Occipital lobe (tissue), 2 donors: ENCODE results near the gene DUOXA2. TPM values are rescaled to one million over a fixed set of nuclear protein-coding genes. Genes with fewer than 3 reads are reported as not detected.
"Not testable (repeated sequence)": the region's sequence is repeated elsewhere in the genome, so short reads cannot be mapped to it uniquely, and the experiment has no call there.

Experiments used
- DNase-seq: peaks from one replicate; lab custom pipeline; 2025; lab: John Stamatoyannopoulos, UW
- total RNA-seq: library from RNA; depleted of rRNA; stranded (reverse); fragments of >200 nt; gene quantifications from one replicate; pipeline ENCODE4 v1.2.3, GENCODE V29; 2014

The DUOXA2 gene
- total RNA-seq, 1 donor from 2014 or later = not detected

DNA sequence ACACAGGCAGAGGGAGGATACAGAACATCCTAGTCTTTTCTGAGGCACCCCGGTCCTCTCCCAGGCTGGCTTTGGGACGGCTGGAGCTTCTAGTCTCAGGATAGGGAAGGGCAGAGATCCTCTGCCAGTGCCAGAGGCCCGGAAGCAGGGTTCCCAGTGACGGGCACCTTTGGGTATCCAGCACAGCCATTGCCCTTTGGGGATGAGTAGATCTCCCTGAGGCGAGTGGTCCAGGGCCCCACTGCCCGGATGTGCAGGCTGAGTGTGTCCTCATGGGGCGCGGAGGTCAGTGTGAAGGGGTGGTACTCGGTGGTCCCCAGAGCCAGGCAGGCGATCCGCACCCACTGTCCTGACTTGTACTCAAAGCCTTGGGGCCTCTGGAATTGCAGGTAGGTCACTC, 18.5 kb upstream of the DUOXA2 start:
- DNase-seq = no peak

GRCh38 chr15:45097466-45097865, 16.7 kb upstream of the DUOXA2 start:
- no peak for DNase-seq

- no peak for DNase-seq
These were observed 14.5 kb upstream of the DUOXA2 start for GRCh38 chr15:45099549-45100165.

GRCh38 chr15:45100884-45101625, 13.1 kb upstream of the DUOXA2 start:
- DNase-seq = no peak

GRCh38 chr15:45101749-45102148, 12.4 kb upstream of the DUOXA2 start:
- DNase-seq = no peak

DNA sequence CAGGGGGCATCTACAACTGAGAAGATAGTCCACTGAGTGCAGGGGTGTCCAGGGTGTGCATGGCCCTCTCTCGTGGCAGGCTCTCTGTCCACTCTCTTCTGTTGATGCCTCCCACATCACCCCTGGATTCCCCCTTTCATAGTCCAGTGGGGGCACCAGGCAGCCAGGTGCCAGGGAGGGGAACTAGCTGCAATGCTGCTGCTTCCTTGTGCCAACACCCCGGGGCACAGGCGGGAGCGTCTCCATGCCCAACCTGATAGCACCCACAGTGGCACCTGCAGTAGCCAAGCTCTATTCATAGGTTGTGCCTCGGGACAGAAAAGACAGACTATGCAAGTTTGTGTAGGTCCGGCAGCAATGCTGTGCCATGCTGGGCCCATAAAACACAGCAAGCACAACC, 11.9 kb upstream of the DUOXA2 start:
- DNase-seq = no peak

GRCh38 chr15:45104170-45104569, 10.0 kb upstream of the DUOXA2 start:
- DNase-seq = not testable (repeated sequence)

DNA sequence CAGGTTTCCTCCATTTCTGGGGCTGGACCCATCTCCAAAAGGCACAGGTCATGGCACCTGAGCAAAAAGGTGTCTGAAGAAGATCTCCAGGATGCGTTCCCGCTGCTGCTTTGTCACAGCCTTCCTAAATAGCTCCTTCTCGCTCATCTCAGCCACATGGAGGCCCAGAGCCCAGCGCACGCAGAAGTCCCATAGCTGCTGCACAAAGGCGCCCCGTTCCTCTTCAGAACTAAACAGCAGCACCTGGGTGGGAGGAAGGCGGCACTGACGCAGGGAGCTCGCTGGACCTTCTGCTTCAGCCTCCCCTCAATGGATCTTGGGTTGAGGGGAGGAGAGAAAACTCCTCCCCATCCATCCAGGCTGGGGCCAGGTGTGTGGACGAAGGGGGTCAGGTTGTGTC, 8.5 kb upstream of the DUOXA2 start:
- DNase-seq = no peak

DNA sequence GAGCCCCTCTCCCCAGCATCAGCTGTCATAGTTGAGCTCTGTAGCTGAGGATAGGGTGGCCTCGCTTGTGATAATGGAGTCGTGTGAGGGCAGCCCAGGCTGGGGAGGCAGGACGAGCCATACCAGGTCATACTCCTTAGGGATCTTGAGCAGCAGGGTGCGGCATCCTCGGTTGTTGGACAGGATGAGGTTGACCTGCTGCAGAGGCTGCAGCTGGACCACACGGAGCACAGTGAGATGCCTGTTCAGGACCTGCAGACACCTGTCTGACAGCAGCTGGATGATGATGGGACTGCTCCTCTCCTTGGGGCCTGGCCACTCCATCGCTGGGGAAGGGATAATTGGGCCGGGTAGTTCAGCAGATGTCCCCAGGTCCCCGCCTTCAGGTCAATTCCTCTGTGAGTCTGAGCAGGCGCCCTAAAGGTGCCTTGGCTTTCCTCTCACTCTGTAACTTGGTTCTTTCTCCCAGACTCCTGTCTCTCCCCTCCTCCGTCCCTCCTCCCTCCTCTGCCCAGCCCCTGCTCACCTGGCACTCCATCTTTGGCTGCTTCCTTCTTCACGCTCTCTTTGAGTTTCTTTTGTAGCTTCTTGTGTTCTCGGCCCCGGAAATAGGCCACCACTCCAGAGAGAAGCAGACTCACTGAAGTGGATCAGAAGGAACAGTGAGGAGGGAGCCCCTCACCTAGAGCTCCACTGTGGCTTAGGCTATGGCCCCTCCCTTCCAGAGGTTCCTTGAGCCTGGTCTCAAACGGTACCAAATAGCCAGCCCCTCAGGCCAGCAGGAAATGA, 7.9 kb upstream of the DUOXA2 start:
- DNase-seq = no peak

DNA sequence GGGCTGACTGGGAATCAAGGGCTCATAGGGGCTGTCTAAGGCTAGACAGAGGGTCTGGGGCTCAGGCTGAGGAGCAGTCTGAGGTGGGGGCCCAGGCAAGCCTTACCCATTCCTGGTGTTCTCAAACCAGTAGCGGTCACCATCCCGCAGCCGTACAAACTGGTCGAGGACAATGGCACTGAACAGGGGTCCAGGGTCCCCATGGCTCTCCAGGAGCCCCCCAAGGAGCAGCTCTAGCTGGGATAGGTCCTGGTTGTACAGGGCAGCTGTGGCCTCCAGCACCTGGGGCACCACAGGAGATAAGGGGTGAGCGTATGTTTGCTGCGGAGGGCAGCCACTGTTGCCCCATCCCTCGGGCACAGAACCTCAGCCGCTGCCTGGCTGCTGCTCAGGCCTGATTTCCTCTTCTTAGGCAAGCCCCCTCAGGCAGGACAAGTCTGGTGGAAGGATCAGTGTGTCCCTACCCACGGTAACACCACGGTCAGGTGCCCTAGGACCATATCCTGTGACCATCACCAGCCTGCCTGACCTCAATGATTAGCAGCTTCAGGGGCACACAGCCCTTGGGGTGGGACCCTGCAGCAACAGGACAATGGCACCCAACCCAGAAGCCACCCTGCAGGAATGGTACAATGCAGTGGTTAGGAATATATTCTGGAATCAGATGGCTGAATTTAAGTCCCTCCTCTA, 6.0 kb upstream of the DUOXA2 start:
- no peak for DNase-seq

DNA sequence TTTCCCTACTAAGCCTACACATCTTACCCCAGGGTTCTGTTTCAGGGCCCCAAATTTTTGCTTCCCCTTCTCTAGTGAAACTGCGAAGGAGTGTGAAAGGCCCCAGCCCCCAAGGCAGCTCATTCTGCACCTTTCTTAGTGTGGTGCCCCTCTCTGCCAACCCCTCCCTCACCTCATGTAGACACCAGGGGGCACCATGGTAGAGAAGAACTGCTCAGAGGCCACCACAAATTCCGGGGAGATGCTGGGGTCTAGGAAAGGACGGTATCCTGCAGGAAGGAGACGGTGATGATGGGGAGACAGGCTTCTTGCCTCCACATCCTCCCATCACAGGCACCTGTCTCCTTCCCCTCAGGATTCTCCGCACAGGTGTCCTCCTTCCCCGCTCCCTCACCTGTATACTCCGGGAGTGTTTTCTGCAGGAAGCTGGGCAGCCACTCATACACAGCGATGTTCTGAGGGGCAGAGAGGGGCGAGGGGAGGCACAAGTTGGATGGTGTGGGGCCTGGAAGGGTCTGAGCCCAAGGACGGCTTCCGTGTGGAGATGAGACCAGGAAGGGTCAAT, 3.8 kb upstream of the DUOXA2 start:
- no peak for DNase-seq

- no peak for DNase-seq
These were observed 2.6 kb upstream of the DUOXA2 start for GRCh38 chr15:45111390-45112142.

GRCh38 chr15:45112143-45112590, 2.0 kb upstream of the DUOXA2 start:
- no peak for DNase-seq

DNA sequence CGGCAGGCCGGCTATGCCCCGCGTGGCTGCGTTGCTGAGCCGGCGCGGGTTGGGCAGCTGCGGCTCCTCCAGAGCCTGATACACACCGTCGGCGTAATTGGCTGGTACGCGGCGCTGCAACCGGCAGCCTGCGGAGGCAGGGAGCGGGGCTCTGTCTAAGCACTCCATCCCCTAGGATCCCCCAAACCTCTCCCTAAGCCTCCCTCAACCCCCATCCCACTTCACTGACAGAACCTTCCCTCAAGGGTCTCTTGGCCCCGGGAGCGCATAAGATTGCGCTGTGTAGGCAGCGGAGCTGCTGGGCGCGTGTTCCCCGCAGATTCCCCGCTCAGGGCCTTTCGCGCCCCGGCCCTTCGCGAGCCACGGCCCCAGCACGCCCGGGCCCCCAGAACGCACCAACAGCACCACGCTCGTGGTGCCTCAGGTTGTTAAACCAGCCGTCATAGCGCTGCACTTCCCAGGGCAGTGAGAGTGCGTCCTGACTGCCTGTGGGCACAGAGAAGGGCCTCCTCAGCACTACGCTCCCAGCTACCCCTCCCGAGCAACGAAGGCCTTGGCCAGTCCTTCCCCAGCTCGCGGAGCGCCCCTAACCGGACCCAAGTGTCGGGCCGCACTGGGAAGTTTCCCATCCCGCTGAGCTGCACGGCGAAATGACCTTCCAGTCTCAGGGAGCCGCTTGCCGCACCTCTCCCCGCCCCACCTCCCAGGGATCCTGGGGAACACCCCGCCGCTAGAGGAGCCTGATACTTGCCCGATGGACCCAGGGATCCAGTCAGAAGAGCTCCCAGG, 1.3 kb upstream of the DUOXA2 start:
- no peak for DNase-seq

DNA sequence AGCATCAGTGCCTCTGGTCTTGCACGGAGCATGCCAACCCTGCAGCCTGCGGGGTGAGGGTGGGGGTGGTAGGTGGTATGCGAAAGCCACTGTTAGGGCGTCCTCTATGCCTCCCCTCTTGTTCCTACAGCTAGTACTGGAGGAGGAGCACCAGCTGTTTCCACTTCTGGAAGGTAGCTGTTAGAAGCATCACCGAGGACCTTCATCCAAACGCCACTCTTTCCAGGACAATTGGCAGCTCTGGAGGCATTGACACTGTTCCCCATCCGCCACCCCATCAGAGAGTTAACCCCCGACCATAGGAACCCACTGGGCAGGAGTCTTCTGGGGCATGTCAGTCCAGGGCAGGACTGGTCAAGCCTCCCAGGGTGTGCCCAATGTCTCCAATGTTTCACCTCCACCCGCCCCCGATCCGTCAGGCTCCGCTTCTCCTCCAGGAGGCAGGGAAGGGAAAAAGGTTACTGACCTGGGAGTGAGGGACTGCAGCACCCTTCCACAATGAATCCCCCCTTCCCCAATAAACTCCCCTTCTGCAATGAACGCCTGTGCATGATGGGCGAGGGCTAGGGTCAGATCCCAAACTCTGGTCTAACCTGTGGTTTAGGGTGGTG, 641 bp upstream of the DUOXA2 start:
- no peak for DNase-seq

DNA sequence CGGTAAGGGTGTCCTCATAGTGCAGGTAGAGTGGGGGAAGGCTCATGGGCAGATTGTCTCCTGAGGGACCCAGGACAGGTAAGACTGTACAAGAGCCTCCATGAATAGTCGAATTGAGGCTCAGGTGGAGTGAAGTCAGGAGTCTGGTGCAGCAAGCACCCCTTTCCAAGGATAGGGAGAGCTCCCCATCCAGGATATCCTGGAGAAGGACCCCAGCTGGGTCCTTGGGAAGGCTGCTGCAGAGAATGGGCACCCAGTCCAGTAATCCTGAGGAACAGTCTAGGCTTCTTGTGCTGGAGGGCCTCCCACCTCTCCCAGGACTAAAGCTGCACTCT, 592 bp downstream of the DUOXA2 start:
- DNase-seq = no peak

DNA sequence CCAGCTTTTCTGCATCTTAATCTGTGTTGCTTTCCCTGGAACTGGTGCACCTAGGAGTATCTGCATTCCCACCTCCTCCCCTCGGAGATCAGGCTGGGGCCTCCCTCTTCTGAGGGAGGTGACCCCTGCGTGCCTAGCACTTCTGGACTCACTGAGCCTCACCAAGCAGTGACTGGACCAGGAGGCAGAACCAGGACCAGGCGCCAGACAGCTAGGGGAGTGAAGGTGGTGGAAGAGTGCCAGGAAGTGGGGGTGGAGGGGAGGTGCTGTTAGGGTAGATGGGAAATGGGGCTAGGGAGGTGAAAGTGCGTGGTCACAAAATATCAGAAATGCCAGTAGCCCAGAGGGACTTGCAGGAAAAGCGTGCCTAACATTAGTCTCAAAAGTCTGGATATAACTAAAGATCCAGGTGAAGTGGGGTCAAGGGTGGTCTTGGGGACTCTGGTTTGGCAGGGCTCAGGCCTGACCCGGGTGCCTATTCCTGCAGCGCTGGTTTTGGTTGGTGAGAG, 1.2 kb downstream of the DUOXA2 start:
- DNase-seq = no peak

GRCh38 chr15:45116006-45116481, 1.9 kb downstream of the DUOXA2 start:
- DNase-seq = no peak
